22Rv1 (cell line): Measurements from ENCODE around the gene ZBTB7C.

ENCODE experiments used
- ZFX ChIP-seq: fragments of 450-650 bp; IDR thresholded peaks from 2 replicates; pipeline ENCODE4 v1.6.1; 2017; ENCODE audit warnings: antibody characterized with exemption, borderline replicate concordance
- TF ChIP-seq, protein P1 (sequence below): fragments of 450-650 bp; IDR thresholded peaks from 2 replicates; pipeline ENCODE4 v1.5.1; 2017; ENCODE audit warnings: mild to moderate bottlenecking

DNA sequence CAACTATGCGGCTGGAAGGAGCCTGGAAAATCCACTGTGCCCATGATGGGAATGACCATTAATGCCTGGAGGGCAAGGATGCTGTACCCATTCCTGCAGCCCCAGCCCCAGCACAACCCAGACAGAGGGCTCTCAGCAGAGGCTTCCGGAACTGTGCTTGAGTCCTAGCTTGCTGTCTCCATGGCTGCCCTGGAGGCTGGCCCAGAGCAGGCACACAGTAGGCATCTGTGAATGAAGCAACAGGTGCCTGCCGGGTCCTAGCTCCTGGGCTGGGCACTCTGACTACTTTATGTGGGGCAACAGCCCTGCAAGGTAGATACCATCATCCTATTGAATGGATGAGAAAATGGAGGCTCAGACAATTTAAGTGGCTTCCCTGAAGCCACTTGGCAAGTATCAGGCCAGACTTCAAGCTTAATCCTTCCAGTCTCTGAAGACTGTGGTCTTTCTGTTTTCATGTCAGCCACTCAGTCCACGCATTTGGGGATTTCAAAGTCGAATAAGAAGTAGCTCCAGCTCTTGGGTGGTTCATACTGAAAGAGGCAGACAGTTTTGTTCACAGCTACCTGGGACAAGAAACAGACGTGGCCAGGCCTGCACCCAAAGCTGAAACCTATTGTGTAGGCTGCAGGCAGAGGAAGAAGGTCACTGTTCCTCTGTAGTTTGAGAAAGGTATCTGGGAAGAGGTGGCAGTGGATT, 237.5 kb downstream of the ZBTB7C start:
- TF ChIP-seq, protein P1, sequence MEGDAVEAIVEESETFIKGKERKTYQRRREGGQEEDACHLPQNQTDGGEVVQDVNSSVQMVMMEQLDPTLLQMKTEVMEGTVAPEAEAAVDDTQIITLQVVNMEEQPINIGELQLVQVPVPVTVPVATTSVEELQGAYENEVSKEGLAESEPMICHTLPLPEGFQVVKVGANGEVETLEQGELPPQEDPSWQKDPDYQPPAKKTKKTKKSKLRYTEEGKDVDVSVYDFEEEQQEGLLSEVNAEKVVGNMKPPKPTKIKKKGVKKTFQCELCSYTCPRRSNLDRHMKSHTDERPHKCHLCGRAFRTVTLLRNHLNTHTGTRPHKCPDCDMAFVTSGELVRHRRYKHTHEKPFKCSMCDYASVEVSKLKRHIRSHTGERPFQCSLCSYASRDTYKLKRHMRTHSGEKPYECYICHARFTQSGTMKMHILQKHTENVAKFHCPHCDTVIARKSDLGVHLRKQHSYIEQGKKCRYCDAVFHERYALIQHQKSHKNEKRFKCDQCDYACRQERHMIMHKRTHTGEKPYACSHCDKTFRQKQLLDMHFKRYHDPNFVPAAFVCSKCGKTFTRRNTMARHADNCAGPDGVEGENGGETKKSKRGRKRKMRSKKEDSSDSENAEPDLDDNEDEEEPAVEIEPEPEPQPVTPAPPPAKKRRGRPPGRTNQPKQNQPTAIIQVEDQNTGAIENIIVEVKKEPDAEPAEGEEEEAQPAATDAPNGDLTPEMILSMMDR, result no peak
- TF ChIP-seq ZFX, result no peak
